GM18909 (cell line): ENCODE data around the gene MAPK8IP3.

Experiments used
- ATAC-seq: cut with Tn5 transposase; IDR thresholded peaks from one replicate; pipeline ENCODE4 v1.9.1; 2021; ENCODE audit warnings: mild to moderate bottlenecking; ENCODE audit not compliant: unreplicated experiment, poor library complexity

The MAPK8IP3 gene

DNA sequence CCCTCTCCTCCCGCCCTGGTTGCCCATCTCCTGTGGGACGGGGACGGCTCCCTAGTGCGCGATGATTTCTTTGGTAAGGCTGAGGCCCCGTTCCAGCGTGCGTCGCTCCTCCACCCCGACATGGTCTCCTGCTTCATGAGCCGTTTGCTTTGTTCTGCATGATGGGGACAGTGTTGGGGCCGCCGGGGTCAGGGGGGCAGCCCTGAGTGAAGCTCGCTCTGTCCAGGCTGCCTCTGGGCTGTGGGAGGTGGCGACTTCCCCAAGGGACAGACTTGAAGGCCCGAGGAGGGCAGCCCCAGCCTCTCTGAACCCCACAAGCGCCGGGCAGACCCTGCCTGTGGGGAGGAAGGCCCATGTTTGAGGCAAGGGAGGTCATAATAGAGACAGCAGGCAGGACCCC lies 52.9 kb downstream of the MAPK8IP3 start:
- ATAC-seq: no peak

DNA sequence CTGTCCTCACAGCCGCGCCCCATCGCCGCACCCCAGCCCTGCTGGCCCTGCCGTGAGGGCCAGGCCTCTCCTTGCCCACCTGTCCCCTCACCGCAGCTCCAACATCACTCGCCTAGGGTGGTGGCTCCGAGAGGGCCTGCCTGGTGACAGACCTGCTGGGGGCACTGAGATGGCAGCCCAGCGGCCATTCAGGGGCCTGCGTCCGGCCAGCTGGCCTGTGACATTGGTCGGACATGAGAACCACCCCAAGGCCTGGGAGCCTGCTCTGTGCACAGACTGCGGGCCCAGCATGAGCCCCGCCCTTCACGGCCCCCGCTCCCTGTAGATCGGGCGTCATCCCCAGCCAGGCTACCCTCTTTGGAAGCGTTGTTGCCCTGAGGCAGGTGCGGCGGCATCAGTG lies 53.5 kb downstream of the MAPK8IP3 start:
- no peak for ATAC-seq

DNA sequence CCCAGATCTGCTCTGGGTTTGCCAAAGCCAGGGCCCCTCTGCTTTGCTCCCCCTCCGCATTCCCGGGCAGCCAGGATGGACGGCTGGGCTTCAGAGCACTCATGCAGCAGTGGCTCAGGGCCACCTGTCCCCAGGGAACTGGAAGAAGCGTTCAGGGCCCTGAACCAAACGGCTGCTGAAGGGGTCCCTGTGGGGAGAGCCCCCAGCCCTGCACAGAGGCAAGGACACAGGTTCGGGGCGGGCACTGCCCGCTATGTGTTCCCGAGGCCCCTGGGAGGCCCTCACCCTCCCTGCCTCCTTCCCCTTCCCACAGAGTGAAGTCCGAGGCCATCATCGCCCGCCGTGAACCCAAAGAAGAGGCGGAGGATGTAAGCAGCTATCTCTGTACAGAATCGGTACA lies 54.9 kb downstream of the MAPK8IP3 start:
- no peak for ATAC-seq

DNA sequence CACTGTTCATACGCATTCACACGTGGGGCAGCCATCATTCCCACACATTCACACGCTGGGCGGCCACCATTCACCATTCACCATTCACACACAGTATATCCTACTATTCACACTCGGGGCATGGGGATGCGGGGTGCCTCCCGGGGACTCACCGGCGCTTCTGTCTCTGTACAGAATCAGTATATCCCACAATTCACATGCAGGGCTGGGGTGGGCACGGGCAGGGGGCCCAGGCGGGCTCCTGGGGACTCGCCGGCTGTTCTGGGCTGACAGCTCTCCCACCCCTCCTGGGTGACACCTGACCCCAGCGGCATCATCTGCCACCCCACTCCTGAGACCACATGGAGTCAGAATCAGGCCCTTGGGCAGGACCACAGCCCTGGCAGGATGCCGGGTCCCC lies 55.8 kb downstream of the MAPK8IP3 start:
- no peak for ATAC-seq

DNA sequence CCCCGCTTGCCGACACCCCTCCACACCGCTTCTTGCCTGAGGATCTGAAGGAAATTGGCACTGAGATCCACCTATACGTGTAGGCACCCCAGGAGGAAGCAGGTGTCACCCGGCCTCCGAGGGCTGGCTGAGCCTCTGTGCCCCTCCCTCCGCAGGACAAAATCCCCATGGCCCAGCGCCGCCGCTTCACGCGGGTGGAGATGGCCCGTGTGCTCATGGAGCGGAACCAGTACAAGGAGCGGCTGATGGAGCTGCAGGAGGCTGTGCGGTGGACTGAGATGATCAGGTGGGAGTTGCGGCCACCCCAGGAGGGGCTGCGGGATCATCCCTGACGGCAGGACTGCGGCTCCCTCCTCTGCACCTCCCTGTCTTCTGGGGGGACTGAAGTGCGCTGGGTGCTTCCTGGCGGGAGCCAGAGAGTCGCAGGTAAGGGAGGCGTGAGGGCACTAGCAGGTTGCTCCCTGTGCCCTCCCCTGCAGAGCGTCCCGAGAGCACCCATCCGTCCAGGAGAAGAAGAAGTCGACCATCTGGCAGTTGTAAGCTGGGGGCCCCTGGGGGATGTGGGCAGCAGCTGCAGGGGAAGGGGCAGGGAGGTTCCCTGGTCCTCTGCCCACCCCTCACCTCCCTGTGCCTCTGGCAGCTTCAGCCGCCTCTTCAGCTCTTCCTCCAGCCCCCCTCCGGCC lies 56.3 kb downstream of the MAPK8IP3 start:
- ATAC-seq: no peak

DNA sequence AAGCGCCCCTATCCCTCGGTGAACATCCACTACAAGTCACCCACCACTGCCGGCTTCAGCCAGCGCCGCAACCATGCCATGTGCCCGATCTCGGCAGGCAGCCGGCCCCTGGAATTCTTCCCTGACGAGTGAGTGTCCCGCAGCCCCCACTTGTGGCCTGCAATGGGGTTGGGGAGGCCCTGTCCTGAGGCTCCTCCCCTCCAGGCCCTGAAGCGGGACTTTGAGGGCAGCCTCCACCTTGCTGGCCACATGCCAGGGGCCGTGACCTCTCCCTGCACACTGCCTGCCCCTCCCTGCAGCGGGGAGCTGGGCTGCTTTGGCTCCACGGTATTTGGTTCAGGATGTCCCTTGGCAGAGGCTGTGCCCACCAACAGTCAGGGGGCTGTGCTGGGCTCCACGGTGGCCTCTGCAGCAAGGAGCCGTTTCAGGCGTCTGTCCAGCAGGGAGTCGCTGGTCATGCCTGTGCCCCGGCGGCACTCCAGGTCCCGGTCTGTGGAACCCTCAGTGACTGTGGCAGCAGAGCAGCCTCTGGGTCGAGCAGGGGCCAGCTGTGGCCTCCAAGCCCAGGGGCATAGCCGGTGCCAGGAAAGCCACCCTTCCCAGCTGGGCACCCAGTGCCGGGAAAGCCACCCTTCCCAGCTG lies 57.0 kb downstream of the MAPK8IP3 start:
- no peak for ATAC-seq

DNA sequence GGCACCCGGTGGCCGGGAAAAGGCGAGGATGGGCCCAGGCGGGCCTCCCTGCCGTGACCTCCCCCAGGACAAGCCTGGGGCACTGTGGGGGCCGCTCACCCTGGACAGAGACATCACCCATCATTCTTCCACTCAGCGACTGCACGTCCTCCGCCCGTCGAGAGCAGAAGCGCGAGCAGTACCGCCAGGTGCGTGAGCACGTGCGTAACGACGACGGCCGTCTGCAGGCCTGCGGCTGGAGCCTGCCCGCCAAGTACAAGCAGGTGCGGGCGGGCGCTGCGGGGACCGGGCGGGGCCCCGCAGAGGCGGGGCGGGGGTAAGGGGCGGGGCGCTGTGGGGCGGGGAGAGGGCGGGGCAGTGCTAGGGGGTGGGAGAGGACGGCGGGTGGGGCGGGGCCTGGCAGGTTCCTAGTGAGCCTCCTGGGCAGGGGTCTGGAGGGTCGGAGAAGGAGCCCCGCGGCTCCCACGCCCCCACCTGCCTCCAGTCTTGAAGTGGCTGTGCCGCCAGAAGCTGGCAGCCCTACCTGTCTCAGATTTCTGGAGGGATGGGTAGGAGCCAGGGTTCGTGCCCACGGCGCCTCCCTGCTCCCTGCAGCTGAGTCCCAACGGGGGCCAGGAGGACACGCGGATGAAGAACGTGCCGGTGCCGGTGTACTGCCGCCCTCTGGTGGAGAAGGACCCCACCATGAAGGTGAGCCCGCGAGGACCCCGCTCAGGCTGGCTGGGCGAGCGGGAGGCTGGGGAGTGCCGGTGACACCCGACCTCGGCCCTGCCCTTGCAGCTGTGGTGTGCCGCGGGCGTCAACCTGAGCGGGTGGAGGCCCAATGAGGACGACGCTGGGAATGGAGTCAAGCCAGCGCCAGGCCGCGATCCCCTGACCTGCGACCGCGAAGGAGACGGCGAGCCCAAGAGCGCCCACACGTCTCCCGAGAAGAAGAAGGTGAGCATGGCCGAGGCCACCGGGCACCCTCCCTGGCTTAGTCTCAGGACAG lies 57.8 kb downstream of the MAPK8IP3 start:
- no peak for ATAC-seq

DNA sequence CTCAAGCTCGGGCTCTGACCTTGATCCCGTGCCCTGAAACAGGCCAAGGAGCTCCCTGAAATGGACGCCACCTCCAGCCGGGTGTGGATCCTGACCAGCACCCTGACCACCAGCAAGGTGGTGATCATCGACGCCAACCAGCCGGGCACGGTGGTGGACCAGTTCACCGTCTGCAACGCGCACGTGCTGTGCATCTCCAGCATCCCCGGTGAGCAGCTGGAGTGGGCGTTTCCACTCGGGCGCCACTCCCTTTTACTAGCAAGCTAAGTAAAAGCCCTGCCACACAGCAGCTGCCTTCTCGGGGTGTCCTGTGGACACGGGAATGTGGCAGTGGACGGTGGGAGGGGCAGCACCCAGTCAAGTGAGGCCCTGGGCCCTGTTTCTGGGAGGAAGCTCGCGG lies 59.0 kb downstream of the MAPK8IP3 start:
- no peak for ATAC-seq

DNA sequence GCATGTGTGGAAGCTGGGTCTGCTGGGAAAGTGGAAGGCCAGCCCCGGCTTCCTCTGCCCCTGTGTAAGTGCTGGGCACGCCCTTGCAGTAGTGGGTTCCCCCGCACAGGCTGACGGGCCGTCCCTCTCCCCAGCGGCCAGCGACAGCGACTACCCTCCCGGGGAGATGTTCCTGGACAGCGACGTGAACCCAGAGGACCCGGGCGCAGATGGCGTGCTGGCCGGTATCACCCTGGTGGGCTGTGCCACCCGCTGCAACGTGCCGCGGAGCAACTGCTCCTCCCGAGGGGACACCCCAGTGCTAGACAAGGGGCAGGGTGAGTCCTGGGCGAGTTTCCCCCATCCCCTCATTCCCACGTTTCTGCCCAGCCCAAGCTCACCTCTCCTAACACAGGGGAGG lies 59.8 kb downstream of the MAPK8IP3 start:
- ATAC-seq: no peak

DNA sequence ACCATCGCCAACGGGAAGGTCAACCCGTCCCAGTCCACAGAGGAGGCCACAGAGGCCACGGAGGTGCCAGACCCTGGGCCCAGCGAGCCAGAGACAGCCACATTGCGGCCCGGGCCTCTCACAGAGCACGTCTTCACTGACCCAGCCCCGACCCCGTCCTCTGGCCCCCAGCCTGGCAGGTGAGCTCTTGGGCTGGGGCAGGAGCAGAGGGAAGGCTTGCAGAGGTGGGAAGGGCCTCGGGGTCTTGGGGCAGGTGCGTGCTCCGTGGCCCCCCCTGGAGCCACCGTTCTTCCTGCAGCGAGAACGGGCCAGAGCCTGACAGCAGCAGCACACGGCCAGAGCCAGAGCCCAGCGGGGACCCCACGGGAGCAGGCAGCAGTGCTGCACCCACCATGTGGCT lies 60.2 kb downstream of the MAPK8IP3 start:
- ATAC-seq: no peak

DNA sequence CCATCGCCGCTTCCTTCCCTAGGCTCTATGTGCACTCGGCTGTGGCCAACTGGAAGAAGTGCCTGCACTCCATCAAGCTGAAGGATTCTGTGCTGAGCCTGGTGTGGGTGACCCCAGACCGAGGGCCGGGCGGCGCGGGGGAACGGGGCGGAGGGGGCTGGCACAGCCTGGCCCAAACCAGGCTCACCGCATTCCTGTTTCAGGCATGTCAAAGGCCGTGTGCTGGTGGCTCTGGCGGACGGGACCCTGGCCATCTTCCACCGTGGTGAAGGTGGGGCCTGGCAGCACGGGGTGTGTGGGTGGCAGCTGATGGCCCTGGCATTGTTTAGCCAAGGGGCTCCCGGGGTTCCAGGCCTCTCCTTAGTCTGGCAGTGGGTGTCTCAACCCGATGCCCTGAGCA lies 60.7 kb downstream of the MAPK8IP3 start:
- no peak for ATAC-seq

DNA sequence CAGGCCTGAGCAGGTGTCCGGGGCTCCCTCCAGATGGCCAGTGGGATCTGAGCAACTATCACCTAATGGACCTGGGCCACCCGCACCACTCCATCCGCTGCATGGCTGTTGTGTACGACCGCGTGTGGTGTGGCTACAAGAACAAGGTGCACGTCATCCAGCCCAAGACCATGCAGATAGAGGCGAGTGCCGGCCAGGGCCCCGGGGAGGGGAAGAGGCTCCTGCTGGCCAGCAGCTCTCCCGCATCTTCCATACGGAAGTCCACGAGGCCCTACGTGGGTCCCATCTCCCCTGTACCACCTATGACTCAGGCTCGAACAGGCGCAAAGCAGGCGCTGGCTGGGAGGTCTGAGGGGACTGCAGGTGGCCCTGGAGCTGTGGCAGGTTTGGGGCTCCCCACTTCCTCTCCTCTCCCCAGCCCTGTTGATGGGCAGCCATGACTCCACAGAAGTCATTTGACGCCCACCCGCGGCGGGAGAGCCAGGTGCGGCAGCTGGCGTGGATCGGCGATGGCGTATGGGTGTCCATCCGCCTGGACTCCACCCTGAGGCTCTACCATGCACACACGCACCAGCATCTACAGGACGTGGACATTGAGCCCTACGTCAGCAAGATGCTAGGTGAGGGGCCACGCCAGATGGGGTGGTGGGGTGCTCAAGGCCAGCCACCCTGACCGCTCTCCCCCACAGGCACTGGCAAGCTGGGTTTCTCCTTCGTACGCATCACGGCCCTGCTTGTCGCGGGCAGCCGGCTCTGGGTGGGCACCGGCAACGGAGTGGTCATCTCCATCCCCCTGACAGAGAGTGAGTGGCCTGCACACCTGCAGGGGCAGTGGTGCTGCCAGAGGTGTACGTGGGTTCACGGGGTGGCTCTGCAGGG lies 61.4 kb downstream of the MAPK8IP3 start:
- ATAC-seq: no peak

DNA sequence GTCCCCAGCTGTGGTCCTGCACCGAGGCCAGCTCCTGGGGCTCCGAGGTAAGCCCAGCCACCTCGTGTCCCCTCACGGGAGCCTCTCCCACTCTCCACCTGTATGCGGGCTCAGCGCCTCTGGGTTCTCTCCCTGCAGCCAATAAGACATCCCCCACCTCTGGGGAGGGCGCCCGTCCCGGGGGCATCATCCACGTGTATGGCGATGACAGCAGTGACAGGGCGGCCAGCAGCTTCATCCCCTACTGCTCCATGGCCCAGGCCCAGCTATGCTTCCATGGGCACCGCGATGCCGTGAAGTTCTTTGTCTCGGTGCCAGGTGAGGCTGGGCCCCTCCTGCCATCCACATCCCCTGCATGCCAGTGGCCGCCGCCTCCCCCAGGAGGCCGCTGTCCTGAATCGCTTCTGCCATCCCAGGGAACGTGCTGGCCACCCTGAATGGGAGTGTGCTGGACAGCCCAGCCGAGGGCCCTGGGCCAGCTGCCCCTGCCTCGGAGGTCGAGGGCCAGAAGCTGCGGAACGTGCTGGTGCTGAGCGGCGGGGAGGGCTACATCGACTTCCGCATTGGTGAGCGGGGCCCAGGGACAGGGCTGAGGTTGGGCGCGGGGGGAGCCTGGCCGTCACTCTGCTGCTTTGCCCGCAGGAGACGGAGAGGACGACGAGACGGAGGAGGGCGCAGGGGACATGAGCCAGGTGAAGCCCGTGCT lies 62.2 kb downstream of the MAPK8IP3 start:
- no peak for ATAC-seq

DNA sequence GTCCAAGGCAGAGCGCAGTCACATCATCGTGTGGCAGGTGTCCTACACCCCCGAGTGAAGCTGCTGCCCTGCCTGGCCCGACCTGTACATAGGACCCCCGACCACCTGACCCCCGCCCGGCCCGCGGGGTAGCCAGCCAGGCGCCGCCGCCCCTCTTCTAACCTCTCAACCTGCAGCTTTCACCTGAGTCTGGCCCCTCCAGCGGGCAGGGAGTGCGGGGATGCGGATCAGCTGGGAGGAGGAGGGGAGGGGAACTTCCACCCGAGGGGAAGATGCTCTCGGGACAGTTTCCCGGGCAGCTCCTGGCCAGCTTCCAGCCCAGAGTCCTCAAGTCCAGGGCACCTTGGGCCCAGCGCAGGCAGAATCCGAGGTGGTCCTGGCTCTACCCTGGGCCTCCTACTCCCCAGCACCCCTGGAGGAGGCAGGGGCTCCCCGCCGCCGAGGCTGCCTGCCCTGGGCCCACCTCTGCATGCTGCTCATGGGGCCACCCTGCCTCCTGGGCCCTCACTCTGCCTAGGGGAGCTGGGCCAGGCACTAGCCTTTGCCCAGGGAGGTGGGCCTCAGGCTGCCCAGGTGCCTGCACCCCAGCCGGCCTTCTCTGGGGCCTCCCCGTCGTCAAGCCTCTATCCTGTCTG lies 62.9 kb downstream of the MAPK8IP3 start:
- ATAC-seq: no peak

DNA sequence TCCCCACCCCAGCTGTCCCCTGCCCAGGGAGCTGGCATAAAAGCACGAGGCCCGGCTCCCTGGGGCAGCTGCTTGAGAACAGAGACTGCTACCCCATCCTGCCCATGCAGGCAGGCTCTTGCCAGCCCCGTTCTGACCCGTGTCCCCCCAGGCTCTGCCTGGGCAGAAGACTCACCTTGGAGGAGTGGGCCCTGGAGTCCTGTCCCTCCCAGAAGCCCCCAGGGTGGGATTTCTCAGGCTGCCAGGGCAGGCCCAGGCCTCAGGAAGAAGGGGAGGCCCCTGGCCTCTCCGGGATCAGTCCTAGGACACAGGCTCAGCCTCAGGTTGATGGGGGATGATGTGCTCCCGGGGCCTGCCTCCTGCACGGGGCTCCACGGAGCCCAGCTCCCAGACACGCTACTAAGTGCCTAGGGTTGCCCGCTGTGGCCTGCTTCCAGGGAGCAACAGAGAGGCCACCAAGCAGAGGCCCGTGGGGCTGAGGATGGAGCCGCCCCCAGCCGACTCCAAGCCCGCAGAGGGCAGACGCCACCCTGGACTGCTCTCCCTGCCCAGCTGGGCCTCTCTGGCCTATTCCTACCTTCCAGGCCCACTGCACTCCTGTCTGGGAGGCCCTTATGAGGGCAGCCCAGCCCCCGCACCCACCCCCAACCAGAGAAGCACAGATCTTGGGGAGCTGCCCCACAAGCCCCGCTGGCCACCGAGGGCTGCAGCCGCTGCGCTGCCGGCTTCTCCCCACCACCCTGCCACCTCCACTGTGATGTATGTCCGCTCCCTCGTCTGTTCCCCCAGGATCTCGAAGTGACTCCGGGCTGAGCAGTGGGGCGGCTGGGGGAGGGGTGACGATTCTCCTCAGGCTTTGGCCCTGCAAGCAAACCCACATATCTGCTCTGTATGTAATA lies 63.7 kb downstream of the MAPK8IP3 start:
- no peak for ATAC-seq

DNA sequence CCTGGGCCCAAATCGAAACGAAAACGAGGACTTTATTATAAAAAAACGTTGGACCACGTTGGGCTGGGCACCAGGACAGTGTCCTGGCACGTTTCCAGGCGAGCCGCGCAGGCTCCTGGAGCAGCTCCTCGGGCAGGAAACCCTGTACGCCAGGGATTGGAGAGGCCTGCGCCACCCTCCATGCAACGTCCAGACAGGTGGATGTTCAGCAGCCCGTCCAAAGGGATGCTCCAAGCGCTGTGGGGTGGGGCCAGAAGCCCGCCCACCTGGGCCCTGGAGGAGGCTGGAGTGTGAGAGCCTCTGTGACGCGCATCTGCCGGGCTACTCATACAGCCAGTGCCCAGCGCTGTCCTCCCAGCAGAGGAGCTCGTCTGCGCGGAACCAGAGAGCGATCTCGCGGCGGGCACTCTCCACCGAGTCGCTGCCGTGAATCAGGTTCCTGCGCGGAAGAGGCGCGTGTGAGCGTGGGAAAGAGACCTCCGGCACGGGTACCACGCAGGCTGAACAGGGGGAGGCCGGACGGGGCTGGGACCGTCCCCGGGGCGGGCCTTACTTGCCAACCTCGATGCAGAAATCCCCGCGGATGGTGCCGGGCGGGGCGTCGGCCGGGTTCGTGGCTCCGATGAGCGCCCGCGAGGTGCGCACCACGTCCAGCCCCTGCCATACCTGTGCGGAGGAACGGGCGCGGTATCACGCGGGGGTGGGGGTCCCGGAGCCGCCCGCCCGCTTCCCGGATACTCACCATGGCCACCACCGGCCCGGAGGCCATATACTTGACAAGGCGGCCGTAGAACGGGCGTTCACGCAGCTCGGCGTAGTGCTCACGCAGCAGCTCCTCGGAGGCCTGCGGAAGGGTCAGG lies 64.6 kb downstream of the MAPK8IP3 start:
- no peak for ATAC-seq

DNA sequence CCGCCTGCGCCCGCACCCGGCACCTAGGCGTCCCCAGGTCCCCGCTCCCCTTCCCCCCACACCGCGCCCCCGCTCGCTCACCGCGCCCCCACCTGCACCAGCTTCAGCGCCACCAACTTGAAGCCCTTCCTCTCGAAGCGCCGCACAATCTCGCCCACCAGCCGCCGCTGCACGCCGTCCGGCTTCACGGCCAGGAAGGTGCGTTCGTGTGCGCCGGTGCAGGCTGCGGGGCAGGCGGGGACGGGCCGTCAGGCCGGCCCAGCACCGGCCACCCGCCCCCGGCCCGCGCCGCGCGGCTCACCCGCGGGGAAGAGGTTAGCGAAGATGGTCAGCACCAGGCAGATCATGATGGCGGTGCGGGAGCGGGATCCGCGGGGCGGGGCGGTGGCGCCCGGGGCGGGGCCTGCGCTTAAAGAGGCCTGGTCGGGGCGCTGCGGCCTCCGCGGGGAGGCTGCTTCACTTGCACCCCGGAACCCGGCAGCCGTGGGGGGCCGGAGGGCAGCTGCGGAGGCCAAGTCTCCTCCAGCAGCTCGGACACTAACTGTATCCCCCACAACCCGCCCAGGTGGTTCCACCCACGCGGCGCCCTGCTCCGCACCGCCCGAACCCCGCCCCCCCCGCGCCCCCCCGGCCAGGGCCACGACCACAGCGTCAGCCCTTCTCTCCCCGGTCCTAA lies 65.3 kb downstream of the MAPK8IP3 start, which contains the start of gene NME3:
NME3 (minus strand) TSS at position 356 of the 676 bp plus-strand sequence; CDS start at position 347, 9 bp downstream.
- ATAC-seq: no peak
